ENCODE measurements around the gene OTUD3.
A peak's percentile ranks its signal among the peaks of the same experiment; 100 is the strongest.
"Not testable (repeated sequence)": the region's sequence is repeated elsewhere in the genome, so short reads cannot be mapped to it uniquely, and the experiment has no call there.

Gene OTUD3

DNA sequence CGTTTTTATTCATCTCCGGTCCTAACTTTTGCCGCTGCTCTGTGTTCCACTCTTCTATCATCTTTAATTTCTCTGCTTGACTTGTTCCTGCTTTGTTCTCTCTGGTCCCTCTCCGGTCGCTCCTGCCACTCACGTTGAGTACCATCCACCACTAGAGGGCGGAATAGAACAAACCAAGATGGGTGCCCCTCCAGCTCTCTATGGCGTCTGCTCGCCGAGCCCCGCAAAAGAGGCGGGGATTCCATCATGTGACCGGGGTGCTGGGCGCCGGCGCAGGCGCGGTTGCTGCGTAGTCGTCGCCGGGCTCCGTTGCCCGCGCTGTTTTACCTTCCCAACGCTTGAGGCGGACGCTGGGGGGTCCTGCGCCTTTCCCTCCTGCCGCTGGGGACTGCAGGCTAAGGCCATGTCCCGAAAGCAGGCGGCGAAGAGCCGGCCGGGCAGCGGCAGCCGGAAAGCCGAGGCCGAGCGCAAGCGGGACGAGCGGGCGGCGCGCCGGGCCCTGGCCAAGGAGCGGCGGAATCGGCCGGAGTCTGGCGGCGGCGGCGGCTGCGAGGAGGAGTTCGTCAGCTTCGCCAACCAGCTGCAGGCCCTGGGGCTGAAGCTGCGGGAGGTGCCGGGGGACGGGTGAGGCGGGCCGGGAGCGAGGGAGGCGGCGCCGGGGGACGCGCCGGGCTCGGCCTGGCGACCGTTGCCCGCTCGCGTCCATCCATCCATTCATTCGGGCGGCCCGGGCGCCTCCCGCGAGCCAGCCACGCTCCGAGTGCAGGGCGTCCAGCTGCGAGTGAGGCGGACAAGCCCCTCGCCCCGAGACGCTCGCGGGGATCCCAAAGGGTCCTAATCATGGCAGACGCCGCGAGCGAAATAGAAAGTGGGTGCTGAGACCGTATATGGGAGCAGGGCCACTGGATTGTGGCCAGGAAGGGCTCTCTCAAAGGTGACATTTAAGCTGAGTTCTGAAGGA, at the start of gene OTUD3:
Gene OTUD3 (plus strand): TSS at position 285 of the 961 bp plus-strand sequence. CDS start 119 bp downstream, at position 404.
- peak; percentile 98 for DNase-seq

- no peak for DNase-seq
Measured at GRCh38 chr1:19835578-19835977, 46.6 kb upstream of the OTUD3 start.

- no peak for DNase-seq
Measured at GRCh38 chr1:19837866-19838265, 44.3 kb upstream of the OTUD3 start.

DNA sequence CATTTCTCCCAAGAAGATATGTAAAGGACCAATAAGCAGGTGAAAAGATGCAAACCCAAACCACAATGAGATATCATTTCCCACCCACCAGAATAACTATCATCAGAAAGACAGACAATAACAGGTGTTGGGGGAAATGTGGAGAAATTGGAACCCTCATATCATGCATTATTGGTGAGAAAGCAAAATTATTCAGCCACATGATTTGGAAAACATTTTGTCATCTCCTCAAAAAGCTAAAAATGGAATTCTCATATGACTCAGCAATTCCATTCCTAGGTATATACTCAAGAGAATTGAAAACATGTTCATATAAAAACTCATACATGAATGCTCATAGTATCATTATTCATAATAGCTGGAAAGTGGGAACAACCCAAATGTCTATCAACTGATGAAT, 42.0 kb upstream of the OTUD3 start:
- DNase-seq, result no peak

- DNase-seq, result no peak
Measured at GRCh38 chr1:19844731-19845495, 37.3 kb upstream of the OTUD3 start.

DNA sequence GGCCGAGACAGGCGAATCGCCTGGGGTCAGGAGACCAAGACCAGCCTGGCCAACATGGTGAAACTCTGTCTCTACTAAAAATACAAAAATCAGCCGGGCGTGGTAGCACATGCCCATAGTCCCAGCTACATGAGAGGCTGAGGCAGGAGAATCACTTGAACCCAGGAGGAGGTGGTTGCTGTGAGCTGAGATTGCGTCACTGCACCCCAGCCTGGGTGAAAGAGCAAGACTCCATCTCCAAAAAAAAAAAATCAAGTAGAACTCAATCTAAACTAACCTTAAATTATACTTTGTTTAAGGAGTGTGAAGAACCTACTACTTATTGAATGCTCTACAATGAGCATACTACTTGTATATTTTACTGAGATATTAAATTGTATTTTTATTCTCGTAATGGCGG, 36.6 kb upstream of the OTUD3 start:
- DNase-seq, result no peak

DNA sequence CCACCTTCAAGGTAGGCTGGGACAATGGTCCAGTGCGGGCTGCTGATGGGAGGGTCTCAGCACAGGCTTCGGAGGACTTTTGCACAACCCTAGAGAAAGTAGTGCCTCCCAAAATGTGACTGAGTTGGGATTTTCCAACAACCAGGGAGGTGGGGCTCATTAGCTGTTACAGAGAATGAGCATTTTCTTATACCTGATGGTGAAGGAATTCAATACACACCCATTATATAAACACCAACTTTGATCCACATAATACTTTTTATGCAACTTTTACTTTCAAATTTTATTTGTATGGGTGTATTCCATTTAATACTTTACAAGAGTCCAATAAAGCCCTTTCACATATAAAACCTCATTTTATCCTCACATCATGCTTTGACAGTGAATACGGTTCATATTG, 35.9 kb upstream of the OTUD3 start:
- no peak for DNase-seq

DNA sequence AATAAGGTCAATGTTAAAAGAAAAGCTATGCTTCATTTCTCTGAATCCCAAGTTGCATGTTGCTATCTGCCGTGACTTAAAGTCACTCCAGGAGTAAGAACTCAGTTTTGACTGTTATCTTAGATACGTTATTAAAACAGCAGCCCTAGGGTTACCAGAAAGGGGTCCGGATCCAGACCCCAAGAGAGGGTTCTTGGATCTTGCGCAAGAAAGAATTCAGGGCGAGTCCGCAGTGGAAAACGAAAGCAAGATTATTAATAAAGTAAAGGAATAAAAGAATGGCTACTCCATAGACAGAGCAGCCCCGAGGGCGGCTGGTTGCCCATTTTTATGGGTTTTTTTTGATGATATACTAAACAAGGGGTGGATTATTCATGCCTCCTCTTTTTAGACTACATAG, 34.9 kb upstream of the OTUD3 start:
- DNase-seq, result not testable (repeated sequence)

- not testable (repeated sequence) for DNase-seq
Measured at GRCh38 chr1:19849307-19849706, 32.9 kb upstream of the OTUD3 start.

DNA sequence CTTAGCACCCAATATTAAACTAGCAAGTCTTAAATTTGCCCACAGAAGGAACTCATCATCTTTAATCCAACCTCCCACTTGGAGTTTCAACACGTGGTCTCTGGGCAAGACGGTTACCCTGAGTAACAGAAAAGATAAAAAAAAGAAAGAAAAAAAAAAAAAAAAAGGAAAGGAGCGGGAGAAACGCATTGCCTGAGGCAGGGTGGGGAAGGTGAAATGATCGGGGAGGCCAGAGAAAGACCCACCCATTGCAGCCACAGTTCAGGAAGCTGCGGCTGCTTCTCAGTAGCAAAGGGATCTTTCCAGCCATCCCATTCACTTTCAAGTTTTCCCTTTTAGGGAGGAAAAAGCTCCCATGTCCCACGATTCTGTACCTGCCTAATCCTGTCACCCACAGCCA, 32.0 kb upstream of the OTUD3 start:
- DNase-seq, result no peak

DNA sequence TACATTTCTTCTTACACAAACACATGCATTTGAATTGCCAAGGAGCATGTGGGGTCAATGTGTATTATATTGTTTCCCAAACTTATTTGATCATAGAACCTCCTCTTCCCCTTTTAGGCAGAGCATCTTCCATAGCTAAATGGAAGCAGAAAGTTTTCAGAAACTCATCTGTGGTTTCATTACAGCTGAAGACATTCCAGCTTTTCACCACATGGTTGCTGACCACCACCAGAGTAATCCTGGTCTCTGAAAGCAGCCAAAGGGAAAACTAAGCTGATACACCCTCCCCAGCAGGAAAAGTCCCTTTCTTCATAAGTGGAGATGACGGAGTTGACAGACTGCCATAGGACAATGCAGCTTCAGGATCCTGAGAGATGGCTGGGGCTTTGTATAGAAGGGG, 30.2 kb upstream of the OTUD3 start:
- no peak for DNase-seq

DNA sequence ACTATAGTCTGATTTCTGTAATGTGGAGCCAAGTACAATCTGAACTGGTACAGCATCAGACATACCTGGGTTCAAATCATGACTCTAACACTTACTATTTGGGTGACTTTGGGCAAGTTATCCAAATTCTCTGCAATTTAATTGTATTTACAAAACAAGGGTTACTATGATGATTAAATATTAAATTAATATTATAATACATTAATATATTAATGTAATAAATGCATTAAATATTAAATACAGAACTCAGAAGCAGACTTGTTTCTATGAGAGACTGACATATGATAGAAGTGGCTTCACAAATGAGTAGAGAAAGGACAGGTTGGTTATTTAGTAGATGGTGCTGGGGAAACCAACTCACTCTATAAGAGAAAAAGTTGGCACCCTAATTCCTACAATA, 27.3 kb upstream of the OTUD3 start:
- DNase-seq, result no peak

DNA sequence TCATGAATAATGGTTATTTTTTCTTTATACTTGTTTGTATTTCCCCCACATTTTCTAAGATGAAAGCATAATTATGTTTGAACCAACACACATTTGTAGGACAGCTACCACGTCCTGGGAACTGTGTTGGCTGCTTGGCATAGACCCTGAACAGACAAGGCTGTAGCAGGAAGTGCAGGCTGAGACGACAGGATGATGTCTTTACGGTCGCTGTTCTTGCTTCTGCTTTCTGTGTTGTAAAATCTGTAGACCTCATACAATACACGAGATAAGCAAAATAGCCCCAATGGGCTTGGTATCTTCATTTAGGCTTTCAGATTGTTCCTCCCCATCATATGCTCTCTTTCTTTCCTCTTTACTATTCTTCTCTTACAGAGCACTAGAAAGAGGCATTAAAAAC, 23.3 kb upstream of the OTUD3 start:
- DNase-seq, result no peak

DNA sequence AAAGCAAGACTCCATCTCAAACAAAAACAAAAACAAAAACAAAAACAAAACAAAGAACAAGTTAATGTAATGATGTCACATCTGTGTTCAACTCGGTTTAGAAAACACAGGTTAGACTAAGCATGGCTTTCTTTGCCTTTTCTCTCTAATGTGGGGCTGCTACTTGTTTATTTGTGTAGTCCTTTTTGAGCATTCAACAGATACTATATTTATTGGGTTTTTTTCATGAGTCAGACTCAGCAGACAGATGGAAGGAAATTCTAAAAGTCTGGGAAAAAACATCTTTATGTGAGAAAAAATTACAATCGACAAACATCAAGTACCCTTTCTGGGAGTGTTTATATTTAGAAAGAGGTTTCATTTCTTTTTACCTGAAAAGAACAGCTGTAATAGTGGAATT, 22.3 kb upstream of the OTUD3 start:
- DNase-seq, result no peak

GRCh38 chr1:19860418-19860817, 21.8 kb upstream of the OTUD3 start:
- no peak for DNase-seq

GRCh38 chr1:19861034-19861433, 21.2 kb upstream of the OTUD3 start:
- DNase-seq, result no peak

- DNase-seq, result no peak
Measured at GRCh38 chr1:19861842-19862530, 20.2 kb upstream of the OTUD3 start.

DNA sequence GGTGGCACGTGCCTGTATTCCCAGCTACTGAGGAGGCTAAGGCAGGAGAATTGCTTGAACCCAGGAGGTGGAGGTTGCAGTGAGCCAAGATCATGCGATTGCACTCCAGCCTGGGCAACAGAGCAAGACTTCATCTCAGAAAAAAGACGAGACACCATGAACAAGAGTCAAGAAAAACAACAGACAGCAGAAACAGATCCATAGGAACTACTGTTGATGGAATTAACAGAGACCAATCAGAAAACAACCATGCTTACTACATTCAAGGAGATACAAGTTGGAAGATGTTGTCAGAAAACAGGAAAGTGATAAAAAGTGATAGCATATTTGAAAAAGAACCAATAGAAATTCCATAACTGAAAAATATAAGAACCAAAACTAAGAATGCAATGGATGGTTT, 19.3 kb upstream of the OTUD3 start:
- no peak for DNase-seq

DNA sequence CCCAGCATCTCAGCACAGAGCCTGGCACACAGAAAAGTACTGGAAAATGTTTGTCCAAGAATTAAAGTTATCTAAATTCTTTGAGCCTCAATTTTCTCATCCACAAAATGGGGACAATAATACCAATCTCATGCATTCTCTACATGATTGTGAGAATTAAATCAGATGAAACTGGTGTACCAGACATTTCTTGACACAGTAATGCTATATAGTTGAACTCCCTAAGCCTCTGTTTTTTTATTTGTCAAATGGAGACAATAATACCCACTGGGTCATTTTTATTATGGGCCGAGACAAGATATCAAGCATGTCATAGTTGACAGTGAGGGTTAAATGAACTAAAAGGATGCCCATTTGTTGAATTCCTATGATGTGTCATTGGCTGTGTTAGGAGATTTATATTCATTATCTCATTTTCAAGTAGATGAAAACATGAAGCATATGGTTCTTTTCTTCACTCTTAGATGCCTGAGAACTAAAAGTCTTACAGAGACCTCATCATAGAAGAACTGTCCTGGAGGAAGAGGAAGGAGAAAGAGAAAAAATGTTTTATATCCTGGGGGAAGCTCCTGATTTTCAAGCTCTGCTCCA, 17.5 kb upstream of the OTUD3 start:
- no peak for DNase-seq

- no peak for DNase-seq
Measured at GRCh38 chr1:19866029-19866428, 16.2 kb upstream of the OTUD3 start.

DNA sequence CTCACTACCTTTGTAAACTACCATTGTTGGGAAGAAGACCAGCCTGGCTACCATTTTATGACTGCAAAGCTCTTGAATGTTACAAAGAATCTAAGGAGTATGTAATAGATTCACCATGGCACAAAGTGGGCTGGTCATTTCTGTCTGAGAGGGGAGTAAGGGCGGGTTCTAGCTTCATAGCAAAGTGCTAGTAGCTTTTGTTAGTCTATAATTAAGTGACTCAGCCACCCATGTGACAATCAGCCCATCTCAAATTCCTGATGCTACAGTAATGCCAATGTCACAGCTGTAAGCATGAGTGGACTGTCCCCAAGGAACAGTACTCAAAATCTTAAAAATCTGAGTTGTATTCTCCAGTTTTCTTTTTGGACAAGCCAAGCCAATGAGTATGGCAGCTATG, 15.4 kb upstream of the OTUD3 start:
- DNase-seq, result no peak

DNA sequence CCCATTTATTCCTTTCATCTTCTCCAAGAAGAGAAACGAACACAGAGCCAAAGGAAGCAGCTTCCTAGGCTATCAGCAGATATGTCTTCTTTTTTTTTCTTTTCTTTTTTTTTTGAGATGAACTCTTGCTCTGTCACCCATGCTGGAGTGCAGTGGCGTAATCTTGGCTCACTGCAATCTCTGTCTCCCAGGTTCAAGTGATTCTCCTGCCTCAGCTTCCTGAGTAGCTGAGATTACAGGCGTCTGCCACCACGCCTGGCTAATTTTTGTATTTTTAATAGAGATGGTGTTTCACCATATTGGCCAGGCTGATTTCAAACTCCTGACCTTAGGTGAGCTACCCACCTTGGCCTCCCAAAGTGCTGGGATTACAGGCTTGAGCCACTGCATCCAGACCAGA, 13.6 kb upstream of the OTUD3 start:
- not testable (repeated sequence) for DNase-seq

GRCh38 chr1:19869453-19869852, 12.7 kb upstream of the OTUD3 start:
- not testable (repeated sequence) for DNase-seq
